Bone marrow (tissue), 2 donors: ENCODE results near the gene TP73.
A peak's percentile ranks its signal among the peaks of the same experiment; 100 is the strongest.

Experiments
- DNase-seq, 2 donors: peaks; one replicate each; lab custom pipeline; 2025; lab: John Stamatoyannopoulos, UW

Gene TP73

GRCh38 chr1:3651930-3652547 is at the start of gene TP73:
Gene TP73 (plus strand): TSS chr1:3652516. CDS start chr1:3682366, 29,850 bp downstream.
- DNase-seq = no peak

DNA sequence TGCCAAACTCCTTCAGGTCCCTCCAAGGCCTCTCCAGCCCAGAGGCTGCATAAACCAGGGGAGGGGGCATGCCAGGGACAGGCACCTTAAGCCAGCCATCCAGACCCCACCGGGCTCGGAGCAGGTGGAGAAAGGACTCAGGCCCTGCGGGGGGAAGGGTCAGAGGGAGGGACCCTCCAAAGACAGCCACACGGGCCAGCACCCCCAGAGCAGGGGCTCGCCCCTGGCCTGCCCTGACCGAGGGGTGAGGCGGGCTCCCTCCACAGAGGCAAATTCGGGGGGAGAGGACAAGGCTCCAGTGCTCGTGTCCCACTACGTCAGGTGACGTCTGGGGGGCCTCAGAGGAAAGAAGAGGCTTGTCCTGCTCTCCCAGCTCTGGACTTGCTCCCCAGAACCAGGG is 49.2 kb upstream of the TP73 start:
- DNase-seq = no peak

DNA sequence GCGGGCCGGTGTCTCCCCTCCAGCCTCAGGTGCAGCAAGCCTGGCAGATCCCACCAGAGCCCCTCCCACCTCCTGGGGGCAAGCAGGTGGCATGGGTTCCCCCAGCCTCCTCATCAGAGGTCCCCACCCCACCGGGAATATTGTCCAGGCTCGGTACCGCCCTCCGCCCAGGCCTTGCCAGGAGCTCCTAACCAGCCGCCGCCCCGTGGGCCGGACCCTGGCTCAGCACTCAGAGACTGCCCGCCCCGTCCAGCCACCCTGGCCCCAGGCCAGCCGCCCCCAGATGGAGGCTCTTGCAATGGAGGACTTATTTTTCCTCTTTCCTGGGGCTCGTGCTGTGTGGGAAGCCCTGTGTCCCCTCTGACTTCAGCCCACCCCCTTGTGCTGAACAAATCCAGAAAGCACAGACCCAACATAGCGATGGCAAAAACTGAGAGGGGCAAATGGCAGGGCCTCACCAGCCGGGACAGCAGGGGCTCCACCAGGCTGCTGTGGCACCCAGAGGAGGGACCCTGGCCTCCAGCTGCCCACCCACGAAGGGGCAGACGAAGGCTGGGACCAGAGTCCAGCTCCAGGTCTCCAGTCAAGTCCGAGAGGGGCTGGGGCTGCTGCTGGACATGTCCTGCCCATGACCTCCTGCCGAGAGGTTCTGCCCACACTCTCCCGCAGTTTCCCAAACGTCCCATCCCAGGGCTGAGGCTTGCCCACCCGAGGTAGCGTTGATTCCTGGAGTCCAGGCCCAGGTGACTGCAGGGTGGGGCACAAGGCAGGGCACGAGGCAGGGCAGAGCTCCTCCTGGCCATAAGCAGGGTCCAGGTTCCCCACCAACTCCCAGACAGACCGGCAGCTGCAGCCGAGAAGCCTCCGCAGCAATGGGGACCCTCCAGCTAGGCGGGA is 48.5 kb upstream of the TP73 start:
- DNase-seq = no peak

- DNase-seq = no peak
Observed at GRCh38 chr1:3604468-3604974, 47.8 kb upstream of the TP73 start.

DNA sequence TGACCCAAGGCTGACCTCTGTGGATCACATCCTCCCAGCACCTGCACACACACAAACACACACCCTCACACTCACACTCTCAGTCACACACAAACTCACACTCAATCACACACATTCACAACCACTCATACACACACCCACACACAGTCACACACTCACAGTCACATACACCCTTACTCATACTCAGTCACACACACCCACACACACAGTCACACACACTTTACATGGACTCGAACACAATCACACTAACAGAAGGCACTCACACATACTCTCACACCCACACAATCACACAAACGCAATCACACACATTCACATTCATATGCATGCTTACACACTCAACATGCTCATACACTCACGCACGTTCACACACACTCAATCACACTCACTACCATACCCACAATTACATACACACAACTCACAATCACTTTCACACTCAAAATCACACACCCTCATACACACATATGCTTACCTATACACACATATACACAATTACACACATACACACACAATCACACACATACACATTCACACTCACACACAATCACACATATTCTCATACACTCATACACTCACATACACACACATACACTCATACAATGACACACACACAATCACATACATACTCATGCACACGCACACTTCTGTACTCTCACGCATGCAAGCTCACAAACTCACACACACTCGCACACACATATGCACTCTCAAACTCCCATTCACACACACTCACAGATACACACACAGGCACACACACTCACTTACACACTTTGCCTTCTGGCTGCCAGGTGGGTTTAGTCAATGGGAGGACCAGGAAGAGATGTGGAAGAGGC is 47.1 kb upstream of the TP73 start:
- DNase-seq = no peak

DNA sequence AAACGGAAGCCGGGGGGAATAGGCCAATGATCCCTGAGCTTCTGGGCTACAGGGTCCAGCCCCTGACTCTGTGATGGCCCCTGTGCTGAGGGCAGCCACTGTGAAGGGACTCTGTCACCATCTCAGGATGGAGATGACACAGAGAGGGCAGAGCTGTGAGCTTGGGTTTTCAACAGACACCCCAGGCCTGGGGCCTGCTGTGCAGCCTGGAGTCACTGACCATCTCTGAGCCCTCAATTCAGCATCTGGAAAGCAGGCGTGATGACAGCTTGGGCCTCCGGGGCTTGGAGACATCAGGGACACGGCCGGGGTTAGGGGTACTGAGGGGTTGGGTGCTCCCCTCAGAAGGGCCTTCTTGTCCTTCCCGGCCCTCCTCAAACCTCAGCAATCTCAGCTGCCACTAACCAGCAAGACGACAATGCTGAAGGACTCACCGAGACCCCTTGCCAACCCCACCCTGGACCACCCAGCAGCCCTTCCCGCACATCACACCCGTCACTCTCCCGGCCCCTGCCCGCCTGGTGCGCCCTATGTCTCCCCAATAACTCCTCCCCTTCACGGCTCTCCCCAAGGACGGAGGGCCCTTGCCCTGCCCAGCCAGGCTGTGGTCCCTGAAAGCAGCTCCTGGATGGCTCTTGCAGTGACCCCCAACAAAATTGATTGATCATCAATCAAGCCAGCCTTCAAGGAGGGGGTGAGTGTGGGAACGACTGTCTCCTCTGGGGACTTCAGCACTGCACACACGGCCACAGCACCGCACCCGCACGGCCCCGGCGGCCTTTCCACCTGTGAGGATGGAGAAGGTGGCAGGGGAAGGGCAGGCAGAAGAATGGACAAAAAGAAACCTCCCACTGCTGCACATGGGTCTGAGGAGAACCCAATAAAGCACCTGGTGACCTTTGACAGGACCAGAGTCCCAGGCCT is 45.3 kb upstream of the TP73 start:
- no peak for DNase-seq

DNA sequence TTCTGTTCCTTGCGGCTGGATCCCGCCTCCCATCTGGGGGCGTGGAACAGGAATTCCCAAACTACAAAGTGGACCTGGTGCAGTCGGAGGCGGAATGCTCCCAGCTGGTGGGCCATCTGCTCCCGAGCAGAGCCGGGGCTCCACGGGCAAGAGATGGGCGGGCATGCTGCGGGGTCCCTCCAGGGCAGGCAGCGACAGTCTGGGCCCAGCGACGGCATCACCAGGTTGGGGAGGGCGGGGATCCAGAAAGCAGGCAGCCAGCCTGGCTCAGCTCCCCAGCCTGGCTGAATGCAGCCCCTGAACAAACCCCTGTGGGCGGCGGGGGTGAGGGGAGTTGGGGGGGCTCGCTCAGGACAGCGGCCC is 44.6 kb upstream of the TP73 start:
- DNase-seq = no peak

DNA sequence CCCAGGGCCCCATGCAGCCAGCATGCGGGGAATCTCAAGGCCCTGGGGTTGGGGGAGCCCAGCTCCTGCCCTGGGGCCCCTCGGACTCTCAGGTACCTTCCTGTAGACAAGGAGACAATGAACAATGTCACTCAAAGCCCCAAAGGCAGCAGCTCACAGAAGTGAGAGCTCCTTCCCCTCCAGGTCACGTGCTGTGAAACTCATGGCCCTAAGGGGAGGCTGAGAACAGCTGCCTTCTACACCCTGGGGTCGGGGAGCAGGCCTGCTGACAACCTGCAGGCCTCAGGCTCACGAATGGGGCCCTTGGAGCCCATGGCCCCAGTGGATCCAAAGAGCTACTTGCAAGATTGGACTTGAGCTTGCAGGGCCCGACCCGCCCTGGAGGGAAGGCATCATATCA is 44.2 kb upstream of the TP73 start:
- no peak for DNase-seq

GRCh38 chr1:3609016-3609768 is 43.1 kb upstream of the TP73 start:
- DNase-seq = no peak

DNA sequence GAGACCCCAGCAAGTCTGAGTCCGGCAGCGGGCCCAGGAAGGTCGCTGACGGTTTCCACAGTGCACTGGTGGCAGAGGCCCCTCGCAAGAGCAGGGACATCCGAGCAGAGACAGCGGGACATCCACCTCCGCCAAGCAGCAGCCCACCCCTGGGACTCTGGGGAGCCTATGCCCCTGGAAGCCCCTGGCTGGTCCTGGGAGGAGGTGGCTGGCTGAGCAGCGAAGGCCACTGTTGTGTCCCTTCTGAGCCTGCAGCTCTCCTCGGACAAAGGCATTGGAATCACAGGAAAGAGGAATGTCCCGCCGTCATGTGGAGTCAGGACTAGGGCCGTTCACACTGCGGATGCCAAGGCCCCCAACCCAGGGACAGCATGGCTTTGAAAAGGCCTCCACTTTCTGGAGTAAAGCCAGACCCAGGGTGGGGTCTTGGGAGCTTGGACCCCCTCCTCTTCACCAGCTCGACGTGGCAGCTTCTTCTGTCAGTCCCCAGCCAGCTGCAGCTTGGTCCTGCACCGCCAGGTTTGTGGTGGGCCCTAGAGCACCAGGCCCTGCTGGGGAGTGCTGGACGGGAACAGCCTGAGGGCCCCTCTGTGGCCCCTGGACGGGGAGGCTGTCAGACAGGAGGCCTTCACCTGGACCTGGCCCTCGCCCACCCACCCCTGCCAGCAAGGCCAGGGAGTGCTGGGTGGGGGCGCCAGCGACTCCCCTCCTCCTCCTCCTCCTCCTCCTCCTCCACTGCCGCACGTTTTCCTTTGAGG is 42.4 kb upstream of the TP73 start:
- no peak for DNase-seq

DNA sequence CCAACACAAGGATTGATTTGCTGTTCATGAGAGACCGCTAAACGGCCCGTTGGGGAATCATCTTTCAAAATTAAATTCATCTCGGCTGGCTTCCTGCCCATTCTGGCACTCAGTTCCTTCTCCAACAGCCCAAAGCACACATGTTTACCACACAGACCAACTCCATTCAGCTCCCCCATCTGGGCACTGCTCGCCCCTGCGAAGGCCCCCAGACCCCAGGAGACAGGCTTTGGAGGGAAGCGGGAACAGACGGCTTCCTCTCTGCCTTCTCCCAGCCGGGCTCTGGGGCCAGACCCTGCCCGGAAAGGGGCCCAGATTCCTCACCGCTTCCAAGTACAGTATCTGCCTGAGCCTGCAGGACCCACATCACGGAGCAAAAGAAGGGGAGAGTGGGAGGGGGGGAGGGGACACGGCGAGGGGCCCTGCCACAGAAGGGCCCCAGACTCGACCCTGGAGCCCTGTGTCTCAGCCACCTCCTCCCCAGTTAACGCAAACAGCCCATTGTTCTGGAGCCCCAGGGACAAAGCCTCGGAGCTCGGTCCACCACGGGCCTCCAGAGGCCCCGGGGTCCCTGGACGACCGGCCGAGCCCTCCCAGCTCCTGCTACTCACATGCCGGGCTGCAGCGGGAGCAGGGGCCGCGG is 41.7 kb upstream of the TP73 start:
- DNase-seq = peak; percentile 15 to 45

DNA sequence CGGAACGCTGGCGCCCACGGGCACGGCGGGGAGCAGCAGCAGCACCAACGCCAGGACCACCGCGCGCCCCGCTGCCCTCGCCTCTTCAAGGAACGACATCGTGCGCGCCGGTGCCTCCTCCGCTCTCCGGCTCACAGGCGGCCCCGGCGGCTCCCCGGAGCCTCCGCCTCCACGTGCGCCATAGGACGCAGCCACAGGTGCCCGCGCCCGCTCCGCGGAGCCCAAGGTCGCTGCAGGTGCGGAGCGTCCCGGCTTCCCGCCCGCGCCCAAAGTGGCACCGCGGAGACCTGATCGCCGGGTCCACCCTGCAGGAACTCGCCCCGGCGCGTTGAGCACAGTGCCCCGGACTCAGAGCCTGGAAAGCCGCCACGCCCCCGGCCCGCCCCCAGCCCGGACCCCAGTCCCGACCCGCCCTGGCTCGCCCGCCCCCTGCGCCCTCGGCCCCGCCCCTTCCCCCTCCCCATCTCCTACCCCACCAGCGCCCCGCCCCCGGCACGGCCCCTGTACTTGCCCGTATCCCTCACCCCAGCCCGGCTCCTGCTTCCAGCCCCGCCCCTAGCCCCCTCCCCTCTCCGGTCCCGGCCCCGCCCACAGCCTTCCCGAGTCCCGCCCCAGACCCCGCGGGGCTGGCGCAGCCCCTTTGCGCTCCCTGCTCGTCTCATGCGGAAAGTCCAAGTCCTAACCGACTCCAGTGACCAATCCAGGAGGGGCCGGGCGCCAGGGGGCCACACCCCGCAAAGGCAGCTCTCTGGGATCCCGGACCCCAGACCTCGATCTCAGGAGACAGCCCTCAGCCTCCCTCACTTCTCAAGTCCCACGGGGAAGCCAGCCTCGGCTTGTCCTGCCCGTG is 40.9 kb upstream of the TP73 start, which contains the start of gene MEGF6:
Gene MEGF6, minus strand, starts transcription at position 339 of the 850 bp plus-strand sequence. Its CDS starts 240 bp downstream, at position 99.
- peak in 1 of 2 donors; percentile 26 for DNase-seq

- DNase-seq = no peak
Observed at GRCh38 chr1:3612123-3612522, 40.2 kb upstream of the TP73 start.

DNA sequence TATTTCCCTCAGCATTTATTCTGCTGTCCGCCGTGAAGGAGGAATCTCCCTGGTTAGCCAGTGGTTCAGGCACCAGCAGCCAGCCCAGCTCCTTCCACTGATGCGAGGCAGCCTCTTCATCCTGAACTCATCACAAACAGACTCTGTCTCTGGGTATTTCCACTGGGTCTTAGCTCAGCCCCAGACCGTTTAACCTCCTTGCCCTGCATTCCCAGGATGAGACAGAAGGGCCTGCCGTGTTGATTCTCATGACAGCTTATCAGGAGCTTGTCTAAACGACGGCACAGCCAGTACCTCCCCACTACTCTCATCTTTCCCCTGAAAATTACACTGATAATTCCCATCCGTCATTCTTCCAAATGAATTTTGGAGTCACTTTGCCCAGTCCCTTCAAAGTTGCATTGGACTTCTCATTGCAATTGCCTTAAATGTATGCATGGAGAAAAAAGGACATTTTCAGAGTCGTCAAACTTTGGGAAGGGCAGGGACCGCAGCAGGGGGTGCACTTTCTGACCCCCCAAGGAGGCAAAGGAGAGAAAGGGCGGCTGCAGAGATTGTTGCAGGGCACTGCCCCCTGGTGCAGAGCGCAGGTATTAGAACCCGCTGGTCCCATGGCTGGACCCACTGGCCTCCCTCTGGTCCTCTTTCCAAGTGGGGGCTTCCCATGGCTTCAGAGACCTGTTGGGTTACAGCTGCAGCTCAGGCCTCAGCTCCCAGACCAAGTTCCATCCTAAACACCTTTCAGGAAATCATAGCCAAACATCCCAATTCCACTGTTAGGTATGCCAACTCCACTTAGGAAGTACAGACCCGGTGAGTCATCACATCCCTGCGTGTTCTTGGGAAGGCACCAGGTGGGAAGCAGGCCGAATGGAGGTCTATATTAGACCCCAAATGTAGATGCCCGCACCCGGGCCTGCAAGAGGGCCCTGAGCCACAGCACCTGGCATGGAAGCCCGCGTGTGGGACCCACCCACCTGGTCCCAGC is 37.3 kb upstream of the TP73 start:
- DNase-seq = no peak

GRCh38 chr1:3616861-3617260 is 35.5 kb upstream of the TP73 start:
- DNase-seq = no peak

- no peak for DNase-seq
Observed at GRCh38 chr1:3617806-3618345, 34.4 kb upstream of the TP73 start.

DNA sequence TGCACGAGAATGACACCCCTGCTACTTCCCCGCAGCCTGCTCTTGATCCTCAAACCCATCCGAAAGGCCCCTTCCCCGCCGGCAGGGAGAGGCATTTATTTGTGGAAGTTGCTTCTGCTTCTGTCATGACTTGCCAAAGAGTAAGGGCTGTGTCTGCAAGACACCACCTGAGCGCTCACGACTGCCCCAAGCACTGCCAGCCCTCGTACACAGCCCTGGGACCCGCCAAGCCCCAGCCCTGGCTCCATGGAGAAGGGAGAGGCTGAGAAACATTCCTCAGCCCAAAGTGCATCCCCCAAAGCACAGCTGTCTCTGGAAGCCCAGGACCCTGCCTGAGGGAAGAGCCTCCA is 33.8 kb upstream of the TP73 start:
- no peak for DNase-seq
